Activated naive CD4-positive, alpha-beta T cell treated with anti-CD3 and anti-CD28 coated beads for 36 hours (primary cell): ENCODE data around the gene DTNB. TPM values are rescaled to one million over a fixed set of nuclear protein-coding genes. Genes with fewer than 3 reads are reported as not detected.
"Not testable (repeated sequence)": the region's sequence is repeated elsewhere in the genome, so short reads cannot be mapped to it uniquely, and the experiment has no call there.

ENCODE experiments used
- CTCF ChIA-PET: fragments of 350-600 bp; sonication (Branson Sonifier 250); formaldehyde crosslinking; loops from one replicate; lab custom pipeline; 2021; ENCODE audit warnings: antibody characterized with exemption; lab: Charles Lee
- DNase-seq: peaks from one replicate; pipeline ENCODE4 v3.0.0-alpha.2; 2020
- H3K27ac Mint-ChIP-seq: one replicate; pipeline ENCODE4 v1.8.0; 2021; ENCODE audit warnings: mild to moderate bottlenecking, mixed read lengths
- H3K27me3 Mint-ChIP-seq: one replicate; pipeline ENCODE4 v1.8.0; 2021; ENCODE audit warnings: low read depth, mixed read lengths
- H3K36me3 Mint-ChIP-seq: one replicate; pipeline ENCODE4 v1.8.0; 2021; ENCODE audit warnings: low read depth, mixed read lengths
- H3K4me1 Mint-ChIP-seq: one replicate; pipeline ENCODE4 v1.8.0; 2021; ENCODE audit warnings: low read depth, mixed read lengths
- H3K4me3 Mint-ChIP-seq: one replicate; pipeline ENCODE4 v1.8.0; 2021; ENCODE audit warnings: mild to moderate bottlenecking, moderate library complexity, mixed read lengths
- H3K9me3 Mint-ChIP-seq: one replicate; pipeline ENCODE4 v1.8.0; 2021; ENCODE audit warnings: mixed read lengths
- intact Hi-C: fragments of 100-400 bp; cut with micrococcal nuclease; formaldehyde crosslinking; loops from one replicate; pipeline ENCODE4 v1.15.1; 2023
- total RNA-seq, 2 experiments: library from RNA; stranded (reverse); gene quantifications; one replicate each; pipeline ENCODE4 v1.2.3, GENCODE V29; 2021

Gene DTNB
- total RNA-seq, 2 experiments from 2014 or later, result 27.2 to 27.6 TPM

DNA sequence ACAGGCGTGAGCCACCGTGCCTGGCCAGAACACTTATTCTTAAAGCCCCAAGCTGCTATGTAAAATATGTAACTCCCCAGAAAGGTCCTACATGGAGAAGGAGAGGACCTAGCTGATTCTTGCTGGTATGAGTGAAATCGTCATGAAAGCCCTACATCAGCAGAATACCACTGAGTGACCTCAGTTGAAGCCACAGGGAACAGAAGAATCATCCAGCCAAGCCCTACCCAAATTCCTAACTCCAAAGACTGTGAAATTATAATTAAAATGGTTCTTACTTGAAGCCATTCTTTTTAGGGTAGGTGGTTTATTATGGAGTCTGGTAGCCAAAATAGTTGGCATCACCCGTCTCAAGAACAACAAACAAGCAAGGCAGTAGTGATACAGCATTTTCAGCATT is 4.5 kb upstream of the DTNB start:
- CTCF ChIA-PET, result no interaction called here
- no peaks in the 10 kb centered on the region for H3K9me3 Mint-ChIP-seq
- no peaks in the 10 kb centered on the region for H3K27me3 Mint-ChIP-seq

DNA sequence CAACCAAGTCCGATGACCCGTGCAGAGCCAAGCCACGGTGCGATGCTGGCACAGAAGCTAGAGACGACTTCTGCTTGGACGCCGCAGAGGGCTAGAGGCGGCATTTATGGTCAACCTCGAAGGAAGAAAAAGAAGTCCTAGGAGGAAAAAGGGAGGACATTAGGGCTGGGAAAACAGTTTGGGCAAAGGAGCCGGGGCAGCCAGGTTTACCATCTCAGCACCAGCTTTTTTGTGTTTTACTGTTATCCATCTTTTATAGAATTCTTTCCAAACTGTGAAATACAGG is 643 bp upstream of the DTNB start:
- H3K36me3 Mint-ChIP-seq, result no peaks in the 10 kb centered on the region
- intact Hi-C loops, result loop anchor here (5.0 kb wide), 2 partner anchors 573 to 702 kb away; partner anchors contain the start of gene DNAJC27
- H3K4me1 Mint-ChIP-seq, result peaks cover 22% of the 10 kb centered on the region
- peak overlapping the region; percentile 79 for H3K4me3 Mint-ChIP-seq
- DNase-seq, result no peak
- H3K27me3 Mint-ChIP-seq, result no peaks in the 10 kb centered on the region
- CTCF ChIA-PET, result interaction anchor here (0.5 to 1.7 kb wide), 4 partner anchors 9 to 355 kb away, joined by 3 to 8 read pairs (median 4); no protein-coding TSS in a partner anchor
- no peaks in the 10 kb centered on the region for H3K9me3 Mint-ChIP-seq
- H3K27ac Mint-ChIP-seq, result peak overlapping the region; percentile 60

More for the DNA sequence above, 4.5 kb upstream of the DTNB start:
- peaks cover 12% of the 10 kb centered on the region for H3K4me1 Mint-ChIP-seq
- no peak overlapping the region for H3K27ac Mint-ChIP-seq
- DNase-seq, result no peak
- intact Hi-C loops, result no loop called here
- no peak overlapping the region for H3K4me3 Mint-ChIP-seq
- no peaks in the 10 kb centered on the region for H3K36me3 Mint-ChIP-seq

DNA sequence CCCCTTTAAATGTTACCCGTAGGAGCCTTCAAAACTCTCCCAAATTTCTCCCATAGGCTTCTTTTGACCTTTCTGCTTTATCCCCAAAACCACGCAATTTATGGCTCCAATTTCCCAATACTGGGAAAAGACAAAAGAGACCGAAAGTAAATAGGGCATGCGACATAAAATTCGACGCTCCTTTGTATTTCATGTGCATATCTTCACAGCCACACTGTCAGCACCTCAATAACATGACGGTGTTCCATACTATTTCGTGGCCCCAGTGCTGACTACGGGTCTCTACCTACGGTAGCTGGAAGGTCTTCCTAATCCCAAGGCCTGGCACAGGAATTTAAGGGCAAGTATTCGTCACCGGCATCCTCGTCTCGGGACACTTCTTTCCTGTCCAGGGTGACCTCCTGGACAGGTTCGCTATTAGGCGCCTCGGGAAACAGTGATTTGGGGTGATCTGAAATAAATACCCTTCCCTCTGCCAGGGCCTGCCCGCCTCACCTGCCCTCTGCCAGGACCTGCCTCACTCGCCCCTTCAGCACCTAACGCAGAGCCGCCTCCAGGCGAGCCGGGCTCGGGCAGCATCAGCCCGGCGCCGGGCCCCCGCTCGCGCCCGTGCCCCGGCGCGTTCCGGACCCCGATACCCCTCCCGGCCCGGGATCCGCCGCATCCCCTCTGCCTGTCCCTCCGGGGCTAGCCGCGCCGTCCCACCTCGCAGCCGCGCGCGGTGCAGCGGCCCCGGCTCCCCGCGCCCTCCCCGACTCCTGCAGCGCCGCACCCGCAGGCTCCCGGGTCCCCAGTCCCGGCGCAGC is 680 bp downstream of the DTNB start:
- Mint-ChIP-seq H3K9me3 (no peaks in the 10 kb centered on the region), H3K27ac (peak overlapping the region; percentile 10), H3K4me1 (peaks cover 25% of the 10 kb centered on the region), H3K4me3 (peak overlapping the region; percentile 74), H3K27me3 (no peaks in the 10 kb centered on the region), H3K36me3 (no peaks in the 10 kb centered on the region)
- peak; percentile 75 for DNase-seq
- CTCF ChIA-PET, result interaction anchor here (0.8 to 1.7 kb wide), 3 partner anchors 7 to 179 kb away, joined by 3 to 8 read pairs (median 6); no protein-coding TSS in a partner anchor
- intact Hi-C loops, result loop anchor here (1.0 to 5.0 kb wide), 6 partner anchors 66 to 700 kb away; partner anchors contain the start of genes ASXL2 and DNAJC27

DNA sequence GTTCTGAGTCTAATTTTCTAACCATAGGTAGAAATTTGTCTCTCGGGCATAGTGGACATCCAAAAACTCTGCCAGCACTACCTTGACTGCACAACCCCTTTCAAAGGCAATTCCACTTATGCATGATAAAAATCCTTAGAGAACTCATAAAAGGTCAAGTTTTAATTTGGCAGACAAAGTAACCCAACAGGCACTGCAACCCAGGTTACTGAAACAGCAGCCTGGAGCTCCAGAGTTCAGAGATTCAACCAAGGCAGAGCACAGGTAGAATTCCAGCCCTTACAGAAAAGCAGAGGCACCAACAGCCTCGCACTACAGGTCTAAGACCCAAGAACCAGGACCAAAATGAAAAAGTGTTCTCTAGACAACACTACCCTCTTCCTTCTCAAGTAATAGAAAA is 1.8 kb downstream of the DTNB start:
- H3K4me1 Mint-ChIP-seq, result peaks cover 27% of the 10 kb centered on the region
- intact Hi-C loops, result loop anchor here (2.0 to 5.0 kb wide), 5 partner anchors 65 to 699 kb away; partner anchors contain the start of gene DNAJC27
- DNase-seq, result no peak
- no peak overlapping the region for H3K27ac Mint-ChIP-seq
- peak overlapping the region; percentile 49 for H3K4me3 Mint-ChIP-seq
- H3K36me3 Mint-ChIP-seq, result no peaks in the 10 kb centered on the region
- no peaks in the 10 kb centered on the region for H3K27me3 Mint-ChIP-seq
- CTCF ChIA-PET, result interaction anchor here (0.8 kb wide), 1 partner anchor 181 kb away, joined by 6 read pairs; no protein-coding TSS in a partner anchor
- no peaks in the 10 kb centered on the region for H3K9me3 Mint-ChIP-seq

DNA sequence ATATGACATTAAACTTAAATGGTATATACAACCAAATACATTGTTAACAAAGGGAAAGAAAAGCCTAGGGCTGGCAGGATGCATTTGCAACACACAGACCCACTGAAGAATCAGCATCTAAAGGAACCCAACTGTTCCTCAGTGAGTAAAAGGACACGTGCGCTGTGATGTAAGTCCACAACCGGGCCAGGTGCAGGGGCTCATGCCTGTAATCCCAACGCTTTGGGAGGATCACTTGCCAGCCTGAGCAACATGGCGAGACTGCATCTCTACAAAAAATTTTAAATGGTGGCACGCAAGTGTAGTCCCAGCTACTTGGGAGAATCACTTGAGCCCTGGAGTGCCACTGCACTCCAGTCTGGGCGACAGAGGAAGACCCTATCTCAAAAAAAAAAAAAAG is 3.9 kb downstream of the DTNB start:
- CTCF ChIA-PET, result no interaction called here
- Mint-ChIP-seq H3K27ac (no peak overlapping the region), H3K27me3 (no peaks in the 10 kb centered on the region), H3K9me3 (no peaks in the 10 kb centered on the region), H3K36me3 (no peaks in the 10 kb centered on the region), H3K4me1 (peaks cover 30% of the 10 kb centered on the region), H3K4me3 (no peak overlapping the region)
- intact Hi-C loops, result no loop called here
- no peak for DNase-seq

DNA sequence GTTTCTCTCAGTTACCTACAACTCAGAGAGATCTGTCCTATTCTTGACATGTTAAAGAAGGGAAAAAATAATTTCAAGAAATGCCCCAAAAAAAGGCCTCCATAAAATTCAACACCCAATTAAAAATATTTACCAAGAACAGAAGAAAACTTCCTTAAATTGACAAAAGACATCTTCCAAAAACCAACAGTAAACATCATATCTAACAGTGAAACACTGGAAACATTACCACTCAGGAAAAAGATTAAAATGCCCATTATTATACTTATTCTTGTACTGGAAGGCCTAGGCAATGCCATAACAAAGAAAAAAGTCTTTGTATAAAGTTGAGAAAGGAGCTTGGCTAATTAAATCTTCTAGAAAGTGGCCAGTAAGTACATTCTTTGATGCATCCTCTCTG is 7.2 kb downstream of the DTNB start:
- no peak for DNase-seq
- intact Hi-C loops, result no loop called here
- Mint-ChIP-seq H3K27me3 (no peaks in the 10 kb centered on the region), H3K4me1 (peaks cover 15% of the 10 kb centered on the region), H3K4me3 (no peak overlapping the region), H3K36me3 (no peaks in the 10 kb centered on the region), H3K27ac (no peak overlapping the region), H3K9me3 (no peaks in the 10 kb centered on the region)
- CTCF ChIA-PET, result interaction anchor here (0.6 to 4.2 kb wide), 4 partner anchors 20 to 294 kb away, joined by 3 to 37 read pairs (median 5); no protein-coding TSS in a partner anchor

DNA sequence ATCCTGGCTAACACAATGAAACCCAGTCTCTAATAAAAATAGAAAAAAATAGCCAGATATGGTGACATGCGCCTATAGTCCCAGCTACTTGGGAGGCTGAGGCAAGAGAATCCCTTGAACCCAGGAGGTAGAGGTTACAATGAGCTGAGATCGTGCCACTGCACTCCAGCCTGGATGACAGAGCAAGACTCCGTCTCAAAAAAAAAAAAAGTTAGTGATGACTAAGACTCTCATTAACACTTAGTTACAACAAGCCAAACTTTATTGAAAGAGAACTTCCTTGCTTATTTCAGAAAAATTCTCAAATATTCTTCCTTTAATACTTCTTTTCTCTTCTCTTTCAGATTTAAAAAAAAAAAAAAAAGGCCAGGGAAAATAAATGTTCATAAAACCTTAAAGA is 7.9 kb downstream of the DTNB start:
- peaks cover 15% of the 10 kb centered on the region for H3K4me1 Mint-ChIP-seq
- not testable (repeated sequence) for H3K9me3 Mint-ChIP-seq, H3K27ac Mint-ChIP-seq, DNase-seq, H3K36me3 Mint-ChIP-seq, H3K4me3 Mint-ChIP-seq, H3K27me3 Mint-ChIP-seq
- intact Hi-C loops, result loop anchor here (2.0 kb wide), 1 partner anchor 323 kb away; no protein-coding TSS in a partner anchor
- CTCF ChIA-PET, result interaction anchor here (0.5 to 4.2 kb wide), 14 partner anchors 8 to 721 kb away, joined by 3 to 37 read pairs (median 3); partner anchors contain the start of gene DTNB

DNA sequence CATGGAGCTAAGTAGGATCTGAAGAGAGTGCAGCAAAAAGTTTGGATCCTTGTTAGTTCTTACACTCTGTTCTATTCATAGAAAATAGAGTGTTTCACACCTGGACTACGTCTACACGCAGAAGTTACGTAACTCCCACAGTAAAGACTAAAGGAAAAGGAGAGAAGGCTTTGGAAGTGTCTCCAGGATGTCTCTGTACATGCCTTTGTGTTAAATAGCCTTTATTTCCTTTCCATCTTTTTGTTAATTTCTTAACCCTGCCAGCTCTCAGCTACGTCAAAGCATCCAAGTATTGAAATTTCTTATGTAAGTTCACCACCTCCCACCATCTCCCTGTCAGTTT is 8.4 kb downstream of the DTNB start:
- CTCF ChIA-PET, result interaction anchor here (0.6 to 4.2 kb wide), 13 partner anchors 9 to 364 kb away, joined by 3 to 37 read pairs (median 3); partner anchors contain the start of gene DTNB
- Mint-ChIP-seq H3K4me1 (peaks cover 17% of the 10 kb centered on the region), H3K27ac (no peak overlapping the region), H3K36me3 (no peaks in the 10 kb centered on the region), H3K27me3 (no peaks in the 10 kb centered on the region), H3K4me3 (no peak overlapping the region), H3K9me3 (no peaks in the 10 kb centered on the region)
- DNase-seq, result no peak
- intact Hi-C loops, result loop anchor here (1.0 to 2.0 kb wide), 3 partner anchors 58 to 322 kb away; no protein-coding TSS in a partner anchor

DNA sequence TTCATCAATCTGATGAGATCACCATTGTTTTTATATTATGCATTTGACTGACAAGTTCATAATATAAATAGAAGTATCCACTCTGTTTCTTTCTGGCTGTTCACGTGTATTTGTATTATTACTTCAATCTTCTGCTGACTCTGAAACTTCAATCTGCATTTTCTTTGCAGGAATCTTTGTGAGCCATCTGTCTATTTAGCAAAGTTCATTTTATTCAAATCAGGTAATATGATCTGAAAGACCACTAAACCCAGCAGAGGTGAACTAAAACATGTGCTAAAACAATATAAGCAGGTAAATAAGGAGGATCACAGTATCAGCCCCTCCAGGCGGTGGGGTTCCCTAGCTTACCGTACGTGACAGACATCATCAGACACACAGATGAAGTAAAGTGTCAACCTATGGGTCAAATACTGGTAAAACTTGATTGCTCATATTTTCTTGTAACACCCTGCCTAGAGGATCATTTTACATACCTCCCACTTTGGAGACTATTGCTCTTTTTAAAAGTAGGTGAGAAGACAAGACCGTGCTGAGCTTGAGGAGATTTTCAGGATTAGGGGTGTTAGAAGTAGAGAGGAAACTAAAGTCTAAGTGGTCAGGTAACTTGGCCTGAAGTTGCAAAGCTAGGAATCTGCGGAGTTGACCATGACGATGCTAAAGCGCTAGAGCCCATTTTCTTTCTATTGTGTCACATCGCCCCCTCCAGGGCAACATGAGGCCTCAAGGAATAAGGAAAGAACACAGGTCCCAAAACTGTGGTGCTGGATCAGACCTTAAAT is 9.0 kb downstream of the DTNB start:
- Mint-ChIP-seq H3K27ac (no peak overlapping the region), H3K9me3 (no peaks in the 10 kb centered on the region), H3K27me3 (no peaks in the 10 kb centered on the region), H3K4me3 (peak overlapping the region; percentile 36), H3K4me1 (peaks cover 21% of the 10 kb centered on the region), H3K36me3 (no peaks in the 10 kb centered on the region)
- CTCF ChIA-PET, result interaction anchor here (0.5 to 4.2 kb wide), 16 partner anchors 9 to 363 kb away, joined by 3 to 37 read pairs (median 3); partner anchors contain the start of gene DTNB
- intact Hi-C loops, result loop anchor here (1.0 to 2.0 kb wide), 3 partner anchors 57 to 322 kb away; no protein-coding TSS in a partner anchor
- peak; percentile 64 for DNase-seq

DNA sequence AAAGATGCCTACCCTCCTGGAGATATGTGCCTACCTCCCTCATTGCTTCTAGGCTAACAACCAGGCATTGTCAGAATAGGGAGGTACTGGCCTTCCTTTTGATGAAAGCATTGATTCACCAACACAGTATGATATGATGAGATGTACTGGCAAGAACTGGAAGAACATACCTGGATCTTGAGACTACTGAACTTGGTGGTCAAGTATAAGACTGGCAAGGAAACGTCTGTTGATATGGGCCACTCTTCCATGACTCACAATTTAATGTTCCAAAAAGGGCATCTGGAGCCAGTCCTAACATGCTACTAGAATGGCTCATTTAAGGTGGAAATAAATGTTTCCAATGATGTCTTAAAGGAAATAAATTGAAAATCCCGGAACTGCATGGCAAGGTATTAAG is 18.1 kb downstream of the DTNB start:
- peaks cover 18% of the 10 kb centered on the region for H3K4me1 Mint-ChIP-seq
- DNase-seq, result no peak
- no peaks in the 10 kb centered on the region for H3K27me3 Mint-ChIP-seq
- H3K36me3 Mint-ChIP-seq, result peaks cover 1% of the 10 kb centered on the region
- no peak overlapping the region for H3K4me3 Mint-ChIP-seq
- H3K9me3 Mint-ChIP-seq, result no peaks in the 10 kb centered on the region
- no peak overlapping the region for H3K27ac Mint-ChIP-seq
- CTCF ChIA-PET, result no interaction called here
- intact Hi-C loops, result no loop called here

DNA sequence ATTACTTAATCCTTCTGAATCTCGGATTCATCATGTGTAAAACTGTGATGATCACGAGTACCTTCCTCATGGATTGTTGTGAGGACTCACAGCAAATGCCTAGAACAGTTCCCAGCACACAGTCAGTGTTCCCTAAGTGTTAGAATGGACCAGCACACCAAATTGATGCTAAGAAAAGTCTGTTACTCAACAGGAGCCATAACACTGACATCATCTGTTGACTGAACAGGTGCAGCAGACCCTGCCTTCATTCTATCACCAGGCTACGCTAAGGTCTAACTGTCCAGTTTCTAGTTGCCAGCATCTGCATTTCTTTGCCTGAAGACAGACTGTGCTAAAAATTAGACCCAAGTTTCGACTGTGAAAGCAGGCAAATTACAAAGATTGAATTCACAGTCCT is 18.6 kb downstream of the DTNB start:
- Mint-ChIP-seq H3K4me3 (no peak overlapping the region), H3K36me3 (peaks cover 5% of the 10 kb centered on the region), H3K4me1 (peaks cover 15% of the 10 kb centered on the region), H3K27me3 (no peaks in the 10 kb centered on the region), H3K27ac (no peak overlapping the region), H3K9me3 (no peaks in the 10 kb centered on the region)
- no peak for DNase-seq
- CTCF ChIA-PET, result no interaction called here
- intact Hi-C loops, result no loop called here
